Activated CD8-positive, alpha-beta memory T cell treated with anti-CD3 and anti-CD28 coated beads, Interleukin-2, amount 10 ng/mL, durations not matched to agents 7 days and 5 days (primary cell): ENCODE results near the gene CAPZB. TPM values are rescaled to one million over a fixed set of nuclear protein-coding genes. Genes with fewer than 3 reads are reported as not detected.

Experiments used
- ATAC-seq: fragments of 150-1000 bp; cut with Tn5 transposase; one replicate; pipeline ENCODE4 v1.10.0; 2021; ENCODE audit warnings: moderate library complexity
- CTCF ChIA-PET: fragments of 350-600 bp; sonication (Branson Sonifier 250); formaldehyde crosslinking; loops from one replicate; lab custom pipeline; 2021; ENCODE audit warnings: antibody characterized with exemption; lab: Charles Lee
- DNase-seq: peaks from one replicate; pipeline ENCODE4 v3.0.0-alpha.2; 2020
- H3K27ac Mint-ChIP-seq: one replicate; pipeline ENCODE4 v1.8.0; 2021; ENCODE audit warnings: mild to moderate bottlenecking, mixed read lengths
- H3K27me3 Mint-ChIP-seq: one replicate; pipeline ENCODE4 v1.8.0; 2021; ENCODE audit warnings: mixed read lengths
- H3K36me3 Mint-ChIP-seq: one replicate; pipeline ENCODE4 v1.8.0; 2021; ENCODE audit warnings: mild to moderate bottlenecking, mixed read lengths
- H3K4me1 Mint-ChIP-seq: one replicate; pipeline ENCODE4 v1.8.0; 2021; ENCODE audit warnings: mixed read lengths
- H3K4me3 Mint-ChIP-seq: one replicate; pipeline ENCODE4 v1.8.0; 2021; ENCODE audit warnings: mild to moderate bottlenecking, moderate library complexity, mixed read lengths
- H3K9me3 Mint-ChIP-seq: one replicate; pipeline ENCODE4 v1.8.0; 2022; ENCODE audit warnings: low read depth, mixed read lengths
- total RNA-seq, 2 experiments: library from RNA; stranded (reverse); gene quantifications; one replicate each; pipeline ENCODE4 v1.2.3, GENCODE V29; 2021

CAPZB gene
- total RNA-seq, 2 experiments from 2014 or later: 411 to 427 TPM

DNA sequence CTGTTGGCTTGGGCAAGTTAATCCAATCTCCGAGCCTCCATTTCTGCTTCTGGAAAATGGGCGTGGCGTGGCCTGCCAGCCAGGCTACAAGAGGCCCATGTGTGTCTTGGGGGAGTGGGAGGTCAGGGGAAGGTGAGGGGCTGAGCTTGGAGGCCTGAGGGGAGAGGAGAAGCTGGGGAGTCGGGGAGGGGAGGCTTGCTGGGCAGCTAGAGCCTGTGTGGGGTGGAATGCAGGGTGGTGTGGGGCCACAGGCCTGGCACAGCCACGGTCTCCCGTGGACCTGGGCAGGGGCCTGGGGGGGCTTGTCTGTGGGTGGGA lies 158.6 kb downstream of the CAPZB start:
- CTCF ChIA-PET: no interaction called here
- H3K4me1 Mint-ChIP-seq: no peaks in the 10 kb centered on the region
- peaks cover 2% of the 10 kb centered on the region for H3K36me3 Mint-ChIP-seq
- no peak overlapping the region for H3K4me3 Mint-ChIP-seq
- DNase-seq (no peak), ATAC-seq (no peak)
- H3K27ac Mint-ChIP-seq: no peak overlapping the region
- no peaks in the 10 kb centered on the region for H3K9me3 Mint-ChIP-seq
- H3K27me3 Mint-ChIP-seq: no peaks in the 10 kb centered on the region

DNA sequence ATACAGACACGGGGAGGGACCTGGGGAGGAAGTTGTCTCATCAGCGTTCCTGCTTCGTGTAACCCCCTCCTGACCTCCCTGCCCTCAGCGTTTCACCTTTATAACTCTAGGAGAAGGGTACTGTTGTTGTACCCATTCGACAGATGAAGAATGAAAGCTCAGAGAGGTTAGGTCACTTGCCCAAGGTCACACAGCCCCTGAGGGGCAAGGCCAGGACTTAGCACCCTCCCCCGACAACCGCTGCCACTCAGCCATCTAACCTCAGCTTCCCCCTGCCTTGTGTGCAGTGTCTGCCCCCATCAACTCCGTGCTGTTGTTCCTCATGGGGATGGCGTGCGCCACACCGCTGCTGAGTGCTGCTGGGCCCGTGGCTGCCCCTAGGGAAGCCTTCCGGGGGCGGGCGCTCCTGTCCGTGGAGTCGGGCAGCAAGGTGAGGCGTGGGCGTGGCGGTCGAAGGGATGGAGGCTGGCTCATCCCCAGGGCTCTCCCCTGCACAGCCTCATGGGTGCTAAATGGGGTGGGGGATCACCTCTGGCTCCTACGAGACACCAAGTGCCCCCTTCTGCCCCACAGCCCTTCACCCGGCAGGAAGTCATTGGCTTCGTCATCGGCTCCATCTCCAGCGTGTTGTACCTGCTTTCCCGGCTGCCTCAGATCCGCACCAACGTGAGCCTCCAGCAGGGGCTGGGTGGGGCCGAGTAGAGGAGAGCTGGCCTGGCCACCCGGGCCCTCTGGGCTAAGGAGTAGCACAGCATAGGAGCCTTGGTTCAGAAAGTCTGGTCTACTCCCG lies 159.2 kb downstream of the CAPZB start:
- no peaks in the 10 kb centered on the region for H3K27me3 Mint-ChIP-seq
- CTCF ChIA-PET: no interaction called here
- no peaks in the 10 kb centered on the region for H3K4me1 Mint-ChIP-seq
- ATAC-seq (no peak), DNase-seq (no peak)
- no peaks in the 10 kb centered on the region for H3K9me3 Mint-ChIP-seq
- H3K36me3 Mint-ChIP-seq: peaks cover 2% of the 10 kb centered on the region
- H3K27ac Mint-ChIP-seq: no peak overlapping the region
- H3K4me3 Mint-ChIP-seq: no peak overlapping the region

DNA sequence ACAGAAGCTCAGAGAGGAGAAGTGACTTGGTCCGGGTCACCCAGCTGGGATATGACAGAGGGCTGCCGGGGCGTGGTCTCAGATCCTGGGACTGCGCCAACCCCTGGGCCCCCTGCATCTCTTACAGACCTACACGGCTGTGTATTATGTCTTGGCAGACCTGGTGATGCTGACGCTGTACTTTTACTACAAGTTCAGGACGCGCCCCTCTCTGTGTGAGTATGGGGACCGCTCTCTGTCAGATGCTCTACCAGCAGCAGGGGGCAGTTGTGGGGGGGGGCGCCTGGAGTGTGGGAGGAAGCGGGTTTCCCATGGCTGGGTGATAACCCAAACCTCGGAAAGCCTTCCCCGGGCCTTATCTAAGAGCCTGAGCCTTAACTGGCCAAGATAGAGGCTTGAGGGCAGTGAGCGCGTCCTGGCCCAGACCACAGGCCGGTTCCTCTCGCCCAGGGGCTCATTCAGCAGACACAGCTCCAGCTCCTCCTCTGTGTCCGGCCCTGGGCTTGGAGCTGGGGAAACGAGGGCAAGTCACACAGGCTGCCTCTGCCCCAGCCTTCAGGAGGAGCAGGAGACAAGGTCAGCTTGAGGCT lies 159.9 kb downstream of the CAPZB start:
- Mint-ChIP-seq H3K36me3 (peaks cover 2% of the 10 kb centered on the region), H3K9me3 (no peaks in the 10 kb centered on the region), H3K27ac (no peak overlapping the region), H3K4me3 (no peak overlapping the region), H3K27me3 (no peaks in the 10 kb centered on the region), H3K4me1 (no peaks in the 10 kb centered on the region)
- no peak for ATAC-seq
- no peak for DNase-seq
- CTCF ChIA-PET: no interaction called here

DNA sequence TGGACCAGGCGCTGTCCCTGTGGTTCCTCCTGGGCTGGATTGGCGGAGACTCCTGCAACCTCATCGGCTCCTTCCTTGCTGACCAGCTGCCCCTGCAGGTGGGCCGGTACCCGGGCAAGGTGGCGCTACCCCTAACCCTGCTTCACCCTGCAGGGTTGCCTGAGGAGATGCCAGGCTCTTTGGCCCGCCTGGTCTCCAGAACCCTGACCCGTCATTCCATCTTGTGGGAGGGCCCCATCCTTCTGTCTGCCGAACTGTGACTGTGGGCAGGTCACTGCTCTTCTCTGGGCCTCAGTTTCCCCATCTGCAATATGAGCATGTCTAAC lies 160.7 kb downstream of the CAPZB start:
- H3K27ac Mint-ChIP-seq: no peak overlapping the region
- H3K27me3 Mint-ChIP-seq: no peaks in the 10 kb centered on the region
- no peak overlapping the region for H3K4me3 Mint-ChIP-seq
- no peaks in the 10 kb centered on the region for H3K9me3 Mint-ChIP-seq
- peaks cover 2% of the 10 kb centered on the region for H3K36me3 Mint-ChIP-seq
- CTCF ChIA-PET: no interaction called here
- DNase-seq (no peak), ATAC-seq (no peak)
- H3K4me1 Mint-ChIP-seq: no peaks in the 10 kb centered on the region

DNA sequence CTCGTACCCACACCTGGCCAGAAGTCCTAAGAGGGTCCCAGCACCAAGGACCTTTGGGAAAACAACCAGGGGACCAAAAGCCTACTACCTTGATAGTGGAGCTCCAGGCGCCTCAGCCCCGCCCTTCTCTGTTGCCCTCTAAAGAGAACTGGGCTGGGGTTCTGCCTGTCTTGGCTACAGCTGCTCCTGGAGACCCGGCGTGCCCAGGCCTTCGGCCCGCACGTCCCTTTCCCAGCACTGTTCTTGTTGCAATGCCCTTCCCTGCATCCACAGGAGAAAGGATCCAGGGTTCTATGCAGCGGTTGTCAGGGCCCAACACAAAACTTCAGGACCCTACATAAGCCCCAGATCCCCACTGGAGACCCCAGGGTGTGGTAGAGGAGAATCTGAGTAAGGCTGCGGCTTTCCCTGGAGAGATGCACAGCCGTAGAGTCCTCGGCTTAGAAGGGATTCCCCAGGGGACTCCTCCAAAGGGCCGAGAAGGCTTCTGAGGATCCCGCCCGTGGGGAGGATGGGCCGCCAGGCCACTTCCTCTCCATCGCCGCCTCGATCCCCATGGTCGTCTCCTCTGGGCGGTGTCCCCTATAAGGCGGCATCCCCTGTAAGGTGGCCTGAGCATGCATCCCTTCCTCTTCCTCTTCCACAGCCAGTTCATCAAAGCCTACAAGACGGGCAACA lies 161.2 kb downstream of the CAPZB start:
- no peaks in the 10 kb centered on the region for H3K4me1 Mint-ChIP-seq
- ATAC-seq (no peak), DNase-seq (no peak)
- no peak overlapping the region for H3K4me3 Mint-ChIP-seq
- CTCF ChIA-PET: no interaction called here
- H3K27ac Mint-ChIP-seq: no peak overlapping the region
- H3K9me3 Mint-ChIP-seq: no peaks in the 10 kb centered on the region
- peaks cover 2% of the 10 kb centered on the region for H3K36me3 Mint-ChIP-seq
- no peaks in the 10 kb centered on the region for H3K27me3 Mint-ChIP-seq

DNA sequence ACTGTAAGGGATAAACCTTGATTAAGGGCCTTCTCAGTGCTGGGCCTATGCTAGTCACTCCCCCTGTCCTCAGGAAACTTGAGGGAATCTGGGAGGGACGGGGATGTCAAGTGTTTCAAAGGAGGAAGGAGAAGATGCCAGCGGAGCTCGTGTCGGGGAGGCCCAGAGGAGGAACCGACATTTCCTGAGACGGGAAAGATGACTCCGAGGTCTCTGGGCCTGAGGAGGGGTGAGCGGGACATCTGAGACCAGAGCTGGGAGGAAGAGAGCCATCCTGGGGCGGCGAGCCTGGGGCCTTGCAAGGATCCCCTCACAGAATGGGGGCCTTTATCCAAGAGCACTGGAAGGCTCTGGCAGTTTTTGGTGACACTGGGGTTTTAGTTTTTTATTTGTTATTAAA lies 162.9 kb downstream of the CAPZB start:
- Mint-ChIP-seq H3K36me3 (no peaks in the 10 kb centered on the region), H3K27ac (no peak overlapping the region), H3K27me3 (no peaks in the 10 kb centered on the region), H3K4me3 (no peak overlapping the region), H3K9me3 (no peaks in the 10 kb centered on the region), H3K4me1 (no peaks in the 10 kb centered on the region)
- CTCF ChIA-PET: no interaction called here
- no peak for ATAC-seq
- DNase-seq: no peak

DNA sequence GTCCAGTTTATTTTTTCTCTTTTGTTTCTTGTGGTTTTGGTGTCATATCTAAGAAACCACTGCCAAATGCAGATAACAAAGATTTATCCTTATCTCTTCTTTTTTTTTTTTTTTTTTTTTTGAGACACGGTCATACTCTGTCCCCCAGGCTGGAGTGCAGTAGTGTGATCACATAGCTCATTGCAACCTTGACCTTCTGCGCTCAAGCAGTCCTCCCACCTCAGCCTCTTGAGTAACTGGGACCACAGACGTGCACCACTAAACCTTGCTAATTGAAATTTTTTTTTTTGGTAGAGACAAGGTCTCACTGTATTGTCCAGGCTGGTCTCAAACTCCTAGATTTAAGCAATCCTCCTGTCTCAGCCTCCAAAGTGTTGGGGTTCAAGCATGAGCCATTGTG lies 164.3 kb downstream of the CAPZB start:
- no peaks in the 10 kb centered on the region for H3K9me3 Mint-ChIP-seq

DNA sequence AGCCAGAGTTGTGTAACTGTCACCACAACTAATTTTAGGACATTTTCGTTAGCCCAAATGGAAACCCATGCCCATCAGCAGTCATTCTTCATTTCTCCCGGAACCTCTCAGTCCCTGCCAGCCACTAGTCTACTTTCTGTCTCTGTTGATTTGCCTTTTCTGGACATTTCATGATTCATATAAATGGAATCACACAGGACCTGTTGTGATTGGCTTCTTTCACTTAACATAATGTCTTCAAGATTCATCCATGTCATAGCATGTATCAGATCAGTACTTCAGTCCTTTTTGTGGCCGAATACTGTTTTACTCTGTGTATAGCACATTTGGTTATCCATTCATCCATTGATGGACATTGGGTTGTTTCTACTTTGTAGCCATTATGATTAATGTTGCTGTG lies 166.1 kb downstream of the CAPZB start:
- Mint-ChIP-seq H3K36me3 (no peaks in the 10 kb centered on the region), H3K4me1 (peaks cover 22% of the 10 kb centered on the region), H3K4me3 (no peak overlapping the region), H3K27ac (no peak overlapping the region), H3K9me3 (no peaks in the 10 kb centered on the region), H3K27me3 (no peaks in the 10 kb centered on the region)
- DNase-seq: no peak
- CTCF ChIA-PET: no interaction called here
- ATAC-seq: no peak

More for the DNA sequence above, 164.3 kb downstream of the CAPZB start:
- DNase-seq (no peak), ATAC-seq (no peak)
- H3K36me3 Mint-ChIP-seq: no peaks in the 10 kb centered on the region
- no peak overlapping the region for H3K27ac Mint-ChIP-seq
- H3K27me3 Mint-ChIP-seq: no peaks in the 10 kb centered on the region
- CTCF ChIA-PET: interaction anchor here (1.2 to 1.3 kb wide), 2 partner anchors 23 to 260 kb away, joined by 3 read pairs; no protein-coding TSS in a partner anchor
- H3K4me1 Mint-ChIP-seq: peaks cover 5% of the 10 kb centered on the region
- no peak overlapping the region for H3K4me3 Mint-ChIP-seq

DNA sequence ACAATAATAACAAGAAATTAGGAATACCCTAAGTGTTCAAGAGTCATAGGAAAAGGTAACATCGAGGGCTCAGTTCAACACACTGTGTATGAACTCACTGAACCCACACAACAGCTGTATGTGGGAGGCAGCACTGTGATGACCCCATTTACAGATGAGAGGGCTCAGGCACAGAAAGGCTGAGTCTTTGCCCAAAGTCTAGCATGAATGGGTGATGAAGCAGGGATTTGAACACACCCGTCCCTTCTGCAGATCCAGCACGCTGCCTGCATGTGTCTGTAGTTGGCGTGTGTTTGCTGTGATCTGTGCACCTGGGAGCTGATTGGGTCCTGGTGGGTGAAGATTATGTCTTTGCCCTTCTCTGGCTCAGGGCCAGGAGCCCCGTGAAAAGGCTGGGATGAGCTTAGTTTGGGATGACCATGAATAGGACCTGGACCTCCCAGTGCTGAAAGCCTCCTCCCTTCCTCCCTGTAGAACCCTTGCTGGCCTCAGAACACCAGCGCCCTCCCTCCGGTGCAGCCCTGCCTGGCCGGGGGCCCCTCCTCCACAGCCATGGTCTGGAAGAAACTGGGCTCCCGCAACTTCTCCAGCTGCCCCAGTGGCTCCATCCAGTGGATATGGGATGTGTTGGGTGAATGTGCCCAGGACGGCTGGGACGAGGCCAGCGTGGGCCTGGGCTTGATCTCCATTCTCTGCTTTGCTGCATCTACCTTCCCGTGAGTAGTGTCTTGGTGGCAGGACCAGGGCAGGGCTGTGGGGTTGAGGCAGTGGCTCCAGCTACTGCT lies 168.0 kb downstream of the CAPZB start:
- DNase-seq: no peak
- Mint-ChIP-seq H3K27ac (no peak overlapping the region), H3K36me3 (no peaks in the 10 kb centered on the region), H3K9me3 (no peaks in the 10 kb centered on the region), H3K4me3 (no peak overlapping the region), H3K4me1 (peaks cover 34% of the 10 kb centered on the region), H3K27me3 (no peaks in the 10 kb centered on the region)
- ATAC-seq: no peak
- CTCF ChIA-PET: no interaction called here

DNA sequence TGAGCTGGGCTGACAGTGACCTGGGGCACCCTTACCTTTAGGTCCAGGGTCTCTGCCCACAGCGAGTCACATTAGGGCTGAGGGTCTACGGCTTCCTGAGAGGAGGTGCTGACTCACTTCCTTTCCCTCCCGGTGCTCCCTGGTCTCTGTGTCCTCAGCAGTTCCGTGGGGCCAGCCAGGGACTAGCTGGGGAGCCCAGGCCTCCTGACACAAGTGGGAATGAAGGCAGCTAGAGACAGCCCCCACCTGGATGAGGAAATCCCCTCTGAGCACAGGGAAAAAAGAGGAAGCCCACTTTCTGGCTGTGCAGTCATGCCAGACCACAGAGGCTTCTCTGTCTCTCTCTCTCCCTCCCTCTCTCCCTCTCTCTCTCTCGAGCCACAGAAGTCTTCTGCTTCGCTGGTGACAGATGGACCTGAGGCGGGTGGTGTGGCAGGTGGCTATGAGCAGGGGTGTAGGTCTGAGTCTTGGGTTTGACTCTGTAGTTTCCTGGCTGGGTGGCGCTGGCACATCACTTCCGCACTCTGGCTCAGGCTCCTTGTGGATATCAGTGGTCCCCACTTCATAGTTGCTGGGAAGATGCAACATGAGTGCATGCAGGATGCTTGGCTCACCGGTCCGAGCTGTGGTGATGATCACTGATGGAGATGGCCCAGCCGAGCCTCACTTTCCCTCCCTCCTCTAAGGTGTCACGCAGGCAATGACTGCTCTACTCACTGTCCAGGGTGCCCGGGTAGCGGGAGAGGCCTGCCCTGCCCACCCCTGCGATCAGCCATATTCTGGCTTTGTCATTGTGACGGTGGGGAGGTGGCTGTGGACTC lies 169.8 kb downstream of the CAPZB start:
- Mint-ChIP-seq H3K4me3 (no peak overlapping the region), H3K27ac (peak overlapping the region; percentile 64), H3K36me3 (no peaks in the 10 kb centered on the region), H3K9me3 (no peaks in the 10 kb centered on the region), H3K4me1 (peaks cover 41% of the 10 kb centered on the region), H3K27me3 (no peaks in the 10 kb centered on the region)
- no peak for DNase-seq
- no peak for ATAC-seq
- CTCF ChIA-PET: interaction anchor here (0.6 to 1.9 kb wide), 2 partner anchors 26 to 182 kb away, joined by 3 to 6 read pairs; no protein-coding TSS in a partner anchor

DNA sequence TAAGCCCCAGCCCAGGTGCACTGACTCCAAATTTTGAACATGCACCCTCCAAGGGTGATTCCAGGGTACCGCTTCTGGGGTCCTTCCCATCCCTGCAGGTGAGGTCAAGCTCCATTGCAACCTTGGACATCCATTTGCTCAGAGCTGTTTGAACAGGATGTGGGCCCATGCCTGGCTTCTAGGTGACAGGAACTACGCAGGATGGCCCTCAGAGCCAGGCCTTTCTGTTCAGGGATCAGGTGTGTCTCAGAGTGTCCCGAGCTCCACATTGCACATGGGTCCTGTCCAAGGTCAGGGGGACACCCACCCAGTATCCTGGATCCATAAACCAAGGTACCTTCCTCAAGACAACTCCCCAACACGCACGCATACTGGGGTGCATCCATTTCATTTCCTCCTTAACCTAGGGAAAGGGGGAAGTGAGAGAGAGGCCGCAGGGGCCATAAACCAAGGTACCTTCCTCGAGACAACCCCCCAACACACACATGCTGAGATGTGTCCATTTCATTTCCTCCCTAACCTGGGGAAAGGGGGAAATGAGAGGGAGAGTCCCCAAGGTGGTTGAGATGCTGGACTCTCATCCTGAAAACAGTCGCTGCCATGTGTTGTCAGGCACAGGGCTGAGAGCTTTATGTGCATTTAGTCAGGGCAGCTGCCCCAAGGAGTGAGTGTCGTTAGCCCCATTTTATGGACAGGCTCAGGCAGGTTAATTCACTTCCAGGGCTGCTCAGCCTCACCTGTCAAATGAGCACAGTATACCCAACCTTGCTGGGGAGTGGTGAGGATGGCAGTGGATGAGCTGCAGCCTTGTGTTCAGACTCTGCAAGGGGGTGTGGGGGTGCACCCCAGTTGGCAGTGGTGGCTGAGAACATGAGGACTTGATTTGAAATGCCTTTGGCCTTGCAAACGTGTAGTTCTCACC lies 171.1 kb downstream of the CAPZB start:
- Mint-ChIP-seq H3K4me1 (peaks cover 45% of the 10 kb centered on the region), H3K27ac (no peak overlapping the region), H3K4me3 (no peak overlapping the region), H3K27me3 (no peaks in the 10 kb centered on the region), H3K36me3 (no peaks in the 10 kb centered on the region), H3K9me3 (no peaks in the 10 kb centered on the region)
- CTCF ChIA-PET: interaction anchor here (0.6 to 1.9 kb wide), 2 partner anchors 27 to 184 kb away, joined by 3 to 6 read pairs; no protein-coding TSS in a partner anchor
- DNase-seq (no peak), ATAC-seq (no peak)

DNA sequence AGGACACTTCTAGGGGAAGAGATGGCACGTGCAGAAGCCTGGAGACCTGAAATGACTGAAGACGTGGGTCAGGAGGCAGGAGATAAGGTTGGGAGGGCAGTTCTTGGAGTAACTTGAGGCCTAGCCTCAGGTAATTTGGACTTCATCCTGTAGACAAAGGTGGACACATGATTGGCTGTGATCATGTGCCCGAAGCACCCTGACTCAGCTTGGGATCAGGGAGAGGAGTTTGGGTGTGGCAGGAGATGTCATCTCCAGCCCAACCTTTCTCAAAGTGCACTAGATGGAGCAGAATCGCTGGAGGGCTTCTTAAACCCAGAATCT lies 171.7 kb downstream of the CAPZB start:
- CTCF ChIA-PET: interaction anchor here (0.5 to 1.9 kb wide), 3 partner anchors 11 to 284 kb away, joined by 3 to 6 read pairs (median 4); a partner anchor contains a TSS
- H3K36me3 Mint-ChIP-seq: no peaks in the 10 kb centered on the region
- peak overlapping the region; percentile 72 for H3K4me3 Mint-ChIP-seq
- H3K27me3 Mint-ChIP-seq: no peaks in the 10 kb centered on the region
- no peak for ATAC-seq
- DNase-seq: no peak
- no peaks in the 10 kb centered on the region for H3K9me3 Mint-ChIP-seq
- peaks cover 45% of the 10 kb centered on the region for H3K4me1 Mint-ChIP-seq
- H3K27ac Mint-ChIP-seq: no peak overlapping the region
